SJSA1 (cell line): ENCODE data around the gene GLB1L3. TPM values are rescaled to one million over a fixed set of nuclear protein-coding genes. Genes with fewer than 3 reads are reported as not detected.
"Not testable (repeated sequence)": the region's sequence is repeated elsewhere in the genome, so short reads cannot be mapped to it uniquely, and the experiment has no call there.

ENCODE experiments used
- DNase-seq, 2 experiments: peaks; one replicate each; pipeline ENCODE4 v3.0.0-alpha.2; 2015 to 2020; ENCODE audit warnings: low spot score in 2 of 2, low read depth in 1 of 2
- H3K27ac ChIP-seq: fragments of 250-450 bp; sonication (Bioruptor Pico); 2 replicates; pipeline ENCODE4 v1.5.1; 2020; ENCODE audit warnings: mild to moderate bottlenecking, moderate library complexity
- H3K27me3 ChIP-seq: fragments of 250-450 bp; sonication (Bioruptor Pico); replicated peaks from 2 replicates; pipeline ENCODE4 v1.5.1; 2020; ENCODE audit warnings: mild to moderate bottlenecking, moderate library complexity
- H3K36me3 ChIP-seq: fragments of 250-450 bp; sonication (Bioruptor Pico); 2 replicates; pipeline ENCODE4 v1.5.1; 2020; ENCODE audit warnings: mild to moderate bottlenecking
- H3K4me1 ChIP-seq: fragments of 250-450 bp; sonication (Bioruptor Pico); replicated peaks from 2 replicates; pipeline ENCODE4 v1.6.1; 2021; ENCODE audit warnings: mild to moderate bottlenecking
- H3K4me3 ChIP-seq: fragments of 250-450 bp; sonication (Bioruptor Pico); 2 replicates; pipeline ENCODE4 v1.5.1; 2020; ENCODE audit warnings: mild to moderate bottlenecking
- H3K9me3 ChIP-seq: fragments of 250-450 bp; sonication (Bioruptor Pico); replicated peaks from 2 replicates; pipeline ENCODE4 v1.5.1; 2020; ENCODE audit warnings: mild to moderate bottlenecking
- total RNA-seq: library from RNA; depleted of rRNA; stranded (reverse); fragments of >200 nt; shearing (Covaris generic); gene quantifications from 2 replicates; pipeline ENCODE4 v1.2.3, GENCODE V29; 2014

Gene GLB1L3
- total RNA-seq, 1 experiment from 2014 or later = not detected

DNA sequence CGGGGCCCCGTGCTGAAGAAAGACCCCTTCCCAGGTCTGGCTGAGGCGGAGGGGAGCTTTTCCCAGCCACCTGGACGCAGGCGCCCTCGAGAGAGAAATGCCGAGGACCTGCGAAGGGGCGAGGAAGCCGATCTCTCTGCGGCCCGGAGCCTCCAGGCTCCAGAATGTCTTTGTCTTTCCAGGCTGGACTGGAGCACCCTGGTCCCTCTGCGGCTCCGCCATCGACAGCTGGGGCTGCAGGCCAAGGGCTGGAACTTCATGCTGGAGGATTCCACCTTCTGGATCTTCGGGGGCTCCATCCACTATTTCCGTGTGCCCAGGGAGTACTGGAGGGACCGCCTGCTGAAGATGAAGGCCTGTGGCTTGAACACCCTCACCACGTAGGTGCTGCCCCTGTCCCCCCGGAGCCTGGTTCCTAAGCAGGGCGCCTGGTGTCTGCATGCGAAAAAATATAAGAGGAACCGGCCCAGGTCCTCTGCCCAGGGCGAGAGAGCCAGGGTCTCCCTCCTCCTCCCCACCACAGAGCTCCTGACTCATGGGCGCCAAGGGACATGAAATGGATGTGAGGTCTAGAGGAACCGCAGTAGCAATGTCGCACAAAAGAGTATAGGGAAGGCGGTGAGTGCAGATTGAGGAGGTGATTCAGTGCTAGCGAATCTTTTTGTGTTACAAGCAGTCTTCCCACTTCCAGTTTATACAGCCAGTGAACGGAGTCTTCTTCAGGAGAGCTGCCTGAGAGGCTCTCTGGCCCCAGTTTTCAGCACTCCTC, 66.6 kb downstream of the GLB1L3 start:
- H3K27me3 ChIP-seq = no peaks in the 10 kb centered on the region

DNA sequence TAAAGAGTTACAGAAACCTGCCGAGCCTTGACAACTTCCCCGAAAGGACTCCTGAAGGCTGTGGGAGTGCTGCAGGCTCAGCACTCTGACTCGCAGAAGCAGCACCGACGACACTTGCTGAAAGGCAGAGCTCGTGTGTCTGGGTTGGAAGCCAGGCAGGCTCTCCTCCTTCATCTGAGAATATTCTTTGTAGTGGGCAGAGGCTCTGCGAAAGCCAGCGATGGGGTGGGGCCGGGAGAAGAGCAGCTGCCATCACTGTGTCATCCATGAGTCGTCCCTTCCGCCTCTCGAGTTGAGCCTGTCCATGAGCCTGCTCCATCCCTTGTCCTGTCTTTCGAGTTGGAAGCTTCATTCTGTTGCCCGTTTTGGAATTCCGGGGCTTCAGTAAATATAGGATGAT, 67.5 kb downstream of the GLB1L3 start:
- DNase-seq = no peak
- Histone ChIP-seq H3K27ac (no peak overlapping the region), H3K36me3 (no peaks in the 10 kb centered on the region), H3K4me3 (no peak overlapping the region), H3K9me3 (no peaks in the 10 kb centered on the region), H3K27me3 (no peaks in the 10 kb centered on the region), H3K4me1 (no peaks in the 10 kb centered on the region)

More for the DNA sequence above, 66.6 kb downstream of the GLB1L3 start:
- DNase-seq = no peak
- H3K4me3 ChIP-seq = no peak overlapping the region
- H3K27ac ChIP-seq = no peak overlapping the region
- H3K9me3 ChIP-seq = no peaks in the 10 kb centered on the region
- H3K36me3 ChIP-seq = no peaks in the 10 kb centered on the region
- H3K4me1 ChIP-seq = no peaks in the 10 kb centered on the region

DNA sequence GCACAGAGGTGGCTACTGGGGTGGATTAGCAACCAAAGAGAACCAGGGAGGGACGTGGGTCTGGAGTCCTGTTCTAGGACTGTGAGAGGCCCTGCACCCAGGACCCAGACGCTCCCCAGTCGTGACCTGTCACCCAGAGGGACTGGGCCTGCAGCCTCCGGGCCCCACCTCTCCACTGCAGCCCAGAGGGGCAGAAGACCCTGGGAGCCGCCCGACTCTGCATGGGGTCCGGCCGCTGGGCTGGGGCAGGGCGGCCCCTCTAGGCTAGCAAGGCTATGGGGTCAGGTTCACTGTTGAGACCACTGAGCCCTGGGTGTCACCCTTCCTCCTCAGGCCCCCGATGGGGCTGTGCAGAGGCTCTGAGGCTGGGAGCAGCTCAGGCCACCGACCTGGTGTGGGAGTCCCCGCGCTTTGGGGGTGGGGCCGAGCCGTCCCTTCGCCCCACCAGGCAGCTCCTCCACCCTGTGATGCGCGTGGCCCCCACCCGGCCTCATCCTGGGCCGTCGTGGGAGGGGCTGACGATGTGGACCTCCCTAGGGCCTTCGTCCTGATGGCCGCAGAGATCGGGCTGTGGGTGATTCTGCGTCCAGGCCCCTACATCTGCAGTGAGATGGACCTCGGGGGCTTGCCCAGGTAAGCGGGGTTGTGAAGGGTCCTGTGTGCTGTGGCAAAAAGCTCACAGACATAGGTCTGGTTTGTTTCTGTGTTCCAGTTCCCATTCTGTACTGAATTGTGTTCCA, 68.5 kb downstream of the GLB1L3 start:
- H3K4me3 ChIP-seq, H3K9me3 ChIP-seq, DNase-seq, H3K27ac ChIP-seq, H3K27me3 ChIP-seq, H3K36me3 ChIP-seq, H3K4me1 ChIP-seq: not testable (repeated sequence)

GRCh38 chr11:134345237-134345550, 69.0 kb downstream of the GLB1L3 start:
- H3K27me3 ChIP-seq = no peaks in the 10 kb centered on the region
- no peak for DNase-seq
- no peaks in the 10 kb centered on the region for H3K36me3 ChIP-seq
- no peak overlapping the region for H3K27ac ChIP-seq
- no peaks in the 10 kb centered on the region for H3K4me1 ChIP-seq
- H3K4me3 ChIP-seq = no peak overlapping the region
- H3K9me3 ChIP-seq = no peaks in the 10 kb centered on the region

DNA sequence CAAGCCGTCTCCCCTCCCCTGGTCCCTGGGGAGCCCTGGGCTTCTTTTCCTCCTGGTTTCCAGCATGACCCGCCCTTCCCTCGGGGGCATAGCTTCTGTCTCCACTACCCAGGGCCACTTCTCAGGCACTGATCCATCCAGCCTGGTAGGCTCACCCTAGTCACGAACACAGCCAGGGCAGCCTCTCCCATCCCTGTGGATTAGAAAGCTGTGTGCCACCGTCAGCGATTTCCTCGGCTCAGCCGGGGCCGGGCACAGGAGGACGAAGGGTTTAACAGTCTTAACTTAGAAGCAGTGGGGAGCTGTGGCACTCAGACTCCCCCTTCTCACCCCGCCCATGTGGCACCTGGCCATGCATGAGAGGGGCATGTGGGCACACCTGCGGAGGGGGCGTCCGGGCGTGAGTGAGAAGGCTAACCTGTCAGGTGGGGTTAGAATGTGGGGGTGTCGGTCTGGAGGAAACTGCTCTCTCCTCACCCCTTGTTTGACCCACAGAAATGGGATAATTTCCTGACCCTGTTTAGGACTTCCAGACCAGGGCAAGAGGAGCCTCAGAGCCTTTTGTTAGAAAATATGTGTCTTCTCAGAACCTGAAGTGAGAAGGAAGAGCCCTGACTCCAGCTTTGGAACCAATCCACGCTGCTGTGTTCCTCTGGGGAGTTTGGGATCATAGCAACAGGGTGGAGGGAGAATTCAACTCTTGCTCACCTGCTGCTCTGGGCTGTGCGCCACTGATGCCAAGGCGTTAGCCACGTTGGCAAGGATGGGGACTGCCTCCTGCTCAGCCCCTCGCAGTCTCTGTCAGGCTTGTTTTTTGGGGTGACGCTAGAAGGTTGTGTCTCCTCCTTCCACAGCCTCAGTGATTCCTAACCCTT, 70.2 kb downstream of the GLB1L3 start:
- no peaks in the 10 kb centered on the region for H3K36me3 ChIP-seq
- DNase-seq = no peak
- no peaks in the 10 kb centered on the region for H3K27me3 ChIP-seq
- no peak overlapping the region for H3K27ac ChIP-seq
- no peaks in the 10 kb centered on the region for H3K4me1 ChIP-seq
- H3K4me3 ChIP-seq = no peak overlapping the region
- no peaks in the 10 kb centered on the region for H3K9me3 ChIP-seq

DNA sequence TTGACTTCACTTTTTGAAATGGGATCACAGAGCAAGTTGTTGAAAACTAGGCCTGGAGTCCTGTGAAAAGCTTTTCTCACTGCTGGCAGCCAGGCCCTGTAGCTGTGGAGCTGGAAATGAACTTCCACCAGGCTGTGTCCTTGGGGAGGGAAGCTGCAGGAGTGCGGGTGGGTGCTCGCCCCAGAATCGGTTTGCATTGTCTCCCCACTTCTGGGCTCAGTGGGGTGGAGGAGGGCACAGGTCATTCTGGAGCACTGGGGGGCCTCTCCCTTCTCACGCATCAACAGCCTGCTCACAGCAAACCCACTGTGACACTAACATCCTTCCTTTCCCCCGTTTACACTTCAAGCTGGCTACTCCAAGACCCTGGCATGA, 70.8 kb downstream of the GLB1L3 start:
- Histone ChIP-seq H3K4me3 (no peak overlapping the region), H3K4me1 (no peaks in the 10 kb centered on the region), H3K27me3 (no peaks in the 10 kb centered on the region), H3K9me3 (no peaks in the 10 kb centered on the region), H3K27ac (no peak overlapping the region), H3K36me3 (no peaks in the 10 kb centered on the region)
- DNase-seq = no peak

DNA sequence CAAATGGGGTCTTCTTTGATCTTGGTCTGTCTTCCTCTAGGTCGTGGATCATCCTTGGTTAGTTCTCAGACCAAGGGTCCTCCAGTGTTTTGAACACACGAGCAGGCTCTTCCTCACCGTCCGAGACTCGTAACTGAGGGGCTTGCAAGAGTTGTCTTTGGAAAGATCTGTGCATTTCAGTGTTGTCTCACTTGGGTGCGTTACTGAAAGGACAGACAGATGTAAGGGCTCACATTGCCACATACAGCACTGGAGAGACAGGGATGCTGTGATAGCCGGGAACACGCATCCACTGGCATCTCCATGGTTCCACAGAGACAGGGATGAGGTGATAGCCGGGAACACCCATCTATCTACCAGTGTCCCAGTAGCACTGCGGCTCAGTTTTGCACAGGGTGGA, 71.3 kb downstream of the GLB1L3 start:
- DNase-seq = no peak
- Histone ChIP-seq H3K27ac (no peak overlapping the region), H3K36me3 (no peaks in the 10 kb centered on the region), H3K4me3 (no peak overlapping the region), H3K4me1 (no peaks in the 10 kb centered on the region), H3K9me3 (no peaks in the 10 kb centered on the region), H3K27me3 (no peaks in the 10 kb centered on the region)

- H3K36me3 ChIP-seq = no peaks in the 10 kb centered on the region
- no peaks in the 10 kb centered on the region for H3K4me1 ChIP-seq
- H3K9me3 ChIP-seq = no peaks in the 10 kb centered on the region
- no peak for DNase-seq
- H3K27me3 ChIP-seq = no peaks in the 10 kb centered on the region
- H3K27ac ChIP-seq = no peak overlapping the region
- H3K4me3 ChIP-seq = no peak overlapping the region
These were observed 73.1 kb downstream of the GLB1L3 start for GRCh38 chr11:134349109-134349801.

DNA sequence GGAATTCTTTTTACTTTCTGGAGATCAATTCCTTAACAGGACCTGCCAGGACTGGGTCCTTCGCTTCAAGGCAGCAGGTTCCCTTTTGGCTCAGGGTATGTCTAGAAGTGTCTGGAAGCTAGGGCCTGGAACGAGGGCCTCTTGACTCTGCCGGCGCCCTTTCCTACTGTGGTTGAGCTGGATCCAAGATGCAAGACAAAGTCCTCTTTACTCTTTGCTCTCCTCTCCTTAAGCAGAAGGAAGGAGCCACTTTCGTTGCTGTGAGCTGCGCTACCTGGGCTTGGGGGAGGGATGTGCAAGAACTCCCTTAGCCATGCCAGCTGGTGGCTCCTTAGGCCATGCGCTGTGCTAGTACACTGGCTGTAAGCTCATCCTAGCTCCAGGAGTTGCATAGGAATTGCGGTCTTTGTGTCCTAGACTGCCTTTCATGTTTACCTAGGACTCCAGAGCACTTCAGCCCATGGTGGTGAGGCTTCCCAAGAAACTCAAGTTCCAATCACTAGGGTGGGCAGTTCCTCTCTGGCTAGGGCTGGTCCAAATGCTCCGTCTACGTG, 73.7 kb downstream of the GLB1L3 start:
- Histone ChIP-seq H3K36me3 (no peaks in the 10 kb centered on the region), H3K27ac (no peak overlapping the region), H3K4me3 (no peak overlapping the region), H3K27me3 (no peaks in the 10 kb centered on the region), H3K9me3 (no peaks in the 10 kb centered on the region), H3K4me1 (no peaks in the 10 kb centered on the region)
- no peak for DNase-seq

DNA sequence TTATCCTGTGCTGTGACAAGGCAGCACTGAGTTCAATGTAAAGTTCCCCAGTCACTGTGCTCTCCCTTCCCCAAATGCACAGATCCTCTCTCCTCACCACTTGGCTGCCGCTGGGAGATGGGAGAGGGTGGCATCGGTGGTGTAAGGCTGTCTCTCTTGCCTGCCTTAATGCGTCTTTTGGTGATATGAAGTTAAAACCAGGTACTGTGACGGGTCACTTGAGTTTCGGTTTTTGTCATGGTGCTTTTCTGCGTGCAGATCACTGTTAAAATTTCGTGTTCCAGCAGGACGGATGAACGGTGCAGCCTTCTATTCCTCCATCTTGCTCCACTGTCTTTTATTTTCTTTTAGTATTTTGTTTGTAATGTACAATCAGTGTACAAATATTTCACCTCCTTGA, 74.2 kb downstream of the GLB1L3 start:
- no peak for DNase-seq
- H3K4me1 ChIP-seq = no peaks in the 10 kb centered on the region
- H3K27me3 ChIP-seq = no peaks in the 10 kb centered on the region
- H3K27ac ChIP-seq = no peak overlapping the region
- H3K36me3 ChIP-seq = no peaks in the 10 kb centered on the region
- no peaks in the 10 kb centered on the region for H3K9me3 ChIP-seq
- H3K4me3 ChIP-seq = no peak overlapping the region

- no peaks in the 10 kb centered on the region for H3K27me3 ChIP-seq
- no peak overlapping the region for H3K27ac ChIP-seq
- H3K4me1 ChIP-seq = no peaks in the 10 kb centered on the region
- no peaks in the 10 kb centered on the region for H3K9me3 ChIP-seq
- no peaks in the 10 kb centered on the region for H3K36me3 ChIP-seq
- H3K4me3 ChIP-seq = no peak overlapping the region
- DNase-seq = no peak
These were observed 75.9 kb downstream of the GLB1L3 start for GRCh38 chr11:134352111-134352510.

- no peak overlapping the region for H3K27ac ChIP-seq
- no peak for DNase-seq
- no peaks in the 10 kb centered on the region for H3K4me1 ChIP-seq
- H3K36me3 ChIP-seq = no peaks in the 10 kb centered on the region
- no peaks in the 10 kb centered on the region for H3K27me3 ChIP-seq
- H3K9me3 ChIP-seq = no peaks in the 10 kb centered on the region
- H3K4me3 ChIP-seq = no peak overlapping the region
These were observed 79.0 kb downstream of the GLB1L3 start for GRCh38 chr11:134355136-134355535.

DNA sequence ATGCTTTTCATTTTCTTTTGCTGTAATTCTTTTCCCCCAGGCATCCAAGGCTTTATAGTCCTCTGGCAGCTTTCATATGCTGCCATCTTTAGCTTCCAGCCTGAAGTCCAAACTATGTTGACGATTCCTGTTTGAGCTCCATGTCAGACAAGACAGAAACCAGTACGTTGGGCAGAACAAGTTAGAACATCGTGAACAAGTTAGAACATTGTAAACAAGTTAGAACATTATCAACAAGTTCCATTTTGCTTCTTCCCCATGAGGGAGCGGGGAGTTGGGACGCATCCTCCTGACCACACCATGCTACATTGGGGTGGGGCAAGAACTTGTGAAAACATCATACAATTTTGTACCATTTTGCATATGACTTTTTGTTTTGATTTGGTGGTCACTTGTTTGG, 79.5 kb downstream of the GLB1L3 start:
- no peaks in the 10 kb centered on the region for H3K36me3 ChIP-seq
- H3K4me3 ChIP-seq = no peak overlapping the region
- H3K4me1 ChIP-seq = no peaks in the 10 kb centered on the region
- no peaks in the 10 kb centered on the region for H3K27me3 ChIP-seq
- DNase-seq = no peak
- no peak overlapping the region for H3K27ac ChIP-seq
- no peaks in the 10 kb centered on the region for H3K9me3 ChIP-seq
